ENCODE data around the gene IGSF6. TPM values are rescaled to one million over a fixed set of nuclear protein-coding genes. Genes with fewer than 3 reads are reported as not detected.
"Not testable (repeated sequence)": the region's sequence is repeated elsewhere in the genome, so short reads cannot be mapped to it uniquely, and the experiment has no call there.

IGSF6 gene
- total and polyA plus RNA-seq, 8 donors, result 0.23 to 14.6 (median 0.85) TPM

- no peak for TF ChIP-seq CTCF (IDR thresholded peaks at IDR 0.05)
- intact Hi-C loops (cut with DNase I), result no loop called here
- DNase-seq, result peak in 2 of 6 donors; percentile 56 to 58
- no peak for ATAC-seq
- WGBS, 2 donors, result 94 to 95% methylated on average over 37 of the region's 37 CpGs
- H3K36me3 ChIP-seq, result no peaks in the 10 kb centered on the region
- H3K27ac ChIP-seq, result no peak overlapping the region
- H3K4me3 ChIP-seq, result no peak overlapping the region
- H3K27me3 ChIP-seq, result no peaks in the 10 kb centered on the region
- H3K9me3 ChIP-seq, result no peaks in the 10 kb centered on the region
- no peaks in the 10 kb centered on the region for H3K4me1 ChIP-seq
- no peak for FAIRE-seq
Measured at GRCh38 chr16:21637032-21637968, 15.1 kb downstream of the IGSF6 start.

GRCh38 chr16:21635694-21636093, 16.7 kb downstream of the IGSF6 start:
- H3K4me1 ChIP-seq; ATAC-seq; FAIRE-seq; H3K27me3 ChIP-seq; H3K36me3 ChIP-seq; intact Hi-C loops (cut with DNase I); H3K4me3 ChIP-seq; H3K27ac ChIP-seq; H3K9me3 ChIP-seq; DNase-seq: not testable (repeated sequence)
- WGBS, 2 donors, result 91 to 95% methylated on average over 9 of the region's 9 CpGs

- 79 to 82% methylated on average over 5 of the region's 5 CpGs for WGBS, 2 donors
- no peak for TF ChIP-seq CTCF (IDR thresholded peaks at IDR 0.05)
Measured at GRCh38 chr16:21634216-21634615, 18.2 kb downstream of the IGSF6 start.

GRCh38 chr16:21631951-21632575, 20.3 kb downstream of the IGSF6 start:
- FAIRE-seq; H3K4me1 ChIP-seq; DNase-seq; H3K27ac ChIP-seq; ATAC-seq; H3K27me3 ChIP-seq; H3K36me3 ChIP-seq; H3K9me3 ChIP-seq; H3K4me3 ChIP-seq; intact Hi-C loops (cut with DNase I): not testable (repeated sequence)
- 83 to 88% methylated on average over 5 of the region's 5 CpGs for WGBS, 2 donors

More at GRCh38 chr16:21634216-21634615, 18.2 kb downstream of the IGSF6 start:
- intact Hi-C loops (cut with DNase I), result no loop called here
- H3K4me1 ChIP-seq, result no peaks in the 10 kb centered on the region
- H3K9me3 ChIP-seq, result no peaks in the 10 kb centered on the region
- FAIRE-seq, result no peak
- H3K36me3 ChIP-seq, result no peaks in the 10 kb centered on the region
- no peak for DNase-seq
- ATAC-seq, result no peak
- no peak overlapping the region for H3K27ac ChIP-seq
- no peak overlapping the region for H3K4me3 ChIP-seq
- H3K27me3 ChIP-seq, result no peaks in the 10 kb centered on the region

GRCh38 chr16:21631376-21631775, 21.0 kb downstream of the IGSF6 start:
- ATAC-seq; H3K9me3 ChIP-seq; DNase-seq; H3K27ac ChIP-seq; H3K4me3 ChIP-seq; H3K36me3 ChIP-seq; H3K4me1 ChIP-seq; H3K27me3 ChIP-seq; FAIRE-seq; intact Hi-C loops (cut with DNase I): not testable (repeated sequence)
- WGBS, 2 donors, result 82 to 86% methylated on average over 8 of the region's 8 CpGs

GRCh38 chr16:21630866-21631265, 21.5 kb downstream of the IGSF6 start:
- H3K4me3 ChIP-seq; DNase-seq; intact Hi-C loops (cut with DNase I); H3K27ac ChIP-seq; H3K4me1 ChIP-seq; FAIRE-seq; H3K27me3 ChIP-seq; H3K9me3 ChIP-seq; ATAC-seq; H3K36me3 ChIP-seq: not testable (repeated sequence)
- WGBS, 2 donors, result 74 to 76% methylated on average over 6 of the region's 6 CpGs

GRCh38 chr16:21629616-21630539, 22.5 kb downstream of the IGSF6 start:
- FAIRE-seq; H3K9me3 ChIP-seq; ATAC-seq; H3K36me3 ChIP-seq; intact Hi-C loops (cut with DNase I); H3K27me3 ChIP-seq; H3K4me3 ChIP-seq; H3K4me1 ChIP-seq; DNase-seq; H3K27ac ChIP-seq: not testable (repeated sequence)
- 97 to 98% methylated on average over 32 to 37 of the region's 37 CpGs for WGBS, 2 donors
